ENCODE data around the gene CHCHD5. TPM values are rescaled to one million over a fixed set of nuclear protein-coding genes. Genes with fewer than 3 reads are reported as not detected.
A peak's percentile ranks its signal among the peaks of the same experiment; 100 is the strongest.
"Not testable (repeated sequence)": the region's sequence is repeated elsewhere in the genome, so short reads cannot be mapped to it uniquely, and the experiment has no call there.

CHCHD5 gene
- total RNA-seq, 1 experiment from 2014 or later, result 20.0 TPM

- H3K27me3 ChIP-seq, H3K4me3 ChIP-seq, H3K36me3 ChIP-seq, DNase-seq, H3K9me3 ChIP-seq: not testable (repeated sequence)
These were observed 24.9 kb downstream of the CHCHD5 start for GRCh38 chr2:112609320-112609719.

DNA sequence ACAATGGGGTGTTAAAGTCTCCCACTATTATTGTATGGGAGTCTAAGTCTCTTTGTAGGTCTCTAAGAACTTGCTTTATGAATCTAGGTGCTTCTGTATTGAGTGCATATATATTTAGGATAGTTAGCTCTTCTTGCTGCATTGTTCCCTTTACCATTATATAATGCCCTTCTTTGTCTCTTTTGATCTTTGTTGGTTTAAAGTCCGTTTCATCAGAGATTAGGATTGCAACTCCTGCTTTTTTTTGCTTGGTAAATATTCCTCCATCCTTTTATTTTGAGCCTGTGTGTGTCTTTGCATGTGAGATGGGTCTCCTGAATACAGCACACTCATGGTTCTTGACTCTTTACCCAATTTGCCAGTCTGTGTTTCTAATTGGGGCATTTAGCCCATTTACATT lies 27.9 kb downstream of the CHCHD5 start:
- DNase-seq, H3K9me3 ChIP-seq, H3K36me3 ChIP-seq, H3K27me3 ChIP-seq, H3K4me3 ChIP-seq: not testable (repeated sequence)

DNA sequence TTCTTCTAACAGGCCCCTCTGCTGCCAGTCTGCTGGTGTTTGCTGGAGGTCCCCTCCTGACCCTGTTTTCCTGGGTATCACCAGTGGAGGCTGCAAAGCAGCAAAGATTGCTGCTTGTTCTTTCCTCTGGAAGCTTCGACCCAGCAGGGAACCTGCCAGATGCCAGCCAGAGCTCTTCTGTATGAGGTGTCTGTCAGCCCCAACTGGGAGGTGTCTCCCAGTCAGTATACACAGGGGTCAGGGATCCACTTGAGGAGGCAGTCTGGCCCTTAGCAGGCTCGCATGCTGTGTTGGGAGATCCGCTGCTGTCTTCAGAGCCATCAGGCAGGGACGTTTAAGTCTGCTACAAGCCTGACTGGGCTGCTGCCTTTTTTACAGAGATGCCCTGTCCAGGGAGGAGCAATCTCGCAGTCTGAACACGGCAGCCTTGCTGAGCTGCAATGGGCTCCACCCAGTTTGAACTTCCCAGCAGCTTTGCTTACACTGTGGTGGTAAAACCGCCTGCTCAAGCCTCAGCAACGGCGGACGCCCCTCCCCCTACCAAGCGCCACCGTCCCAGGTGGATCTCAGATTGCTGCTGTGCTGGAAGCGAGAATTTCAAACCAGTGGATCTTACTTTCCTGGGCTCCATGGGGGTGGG lies 29.9 kb downstream of the CHCHD5 start:
- no peak for DNase-seq
- Histone ChIP-seq H3K27me3 (no peaks in the 10 kb centered on the region), H3K4me3 (no peak overlapping the region), H3K9me3 (no peaks in the 10 kb centered on the region), H3K36me3 (no peaks in the 10 kb centered on the region)

DNA sequence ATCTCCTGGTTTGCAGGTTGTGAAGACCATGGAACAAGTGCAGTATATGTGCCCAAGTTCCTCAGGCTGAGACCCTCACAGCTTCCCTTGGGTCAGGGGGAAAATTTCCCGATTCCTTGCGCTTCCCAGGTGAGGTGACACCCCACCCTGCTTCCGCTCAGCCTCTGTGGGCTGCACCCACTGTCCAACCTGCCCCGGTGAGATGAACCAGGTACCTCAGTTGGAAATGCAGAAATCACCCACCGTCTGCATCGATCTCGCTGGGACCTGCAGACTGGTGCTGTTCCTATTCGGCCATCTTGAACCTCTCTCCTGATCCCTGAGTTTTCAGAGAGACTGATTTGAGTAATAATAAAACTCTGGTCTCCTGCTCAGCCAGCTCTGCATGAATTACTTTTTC lies 30.6 kb downstream of the CHCHD5 start:
- no peaks in the 10 kb centered on the region for H3K9me3 ChIP-seq
- no peak for DNase-seq
- H3K27me3 ChIP-seq, result no peaks in the 10 kb centered on the region
- H3K4me3 ChIP-seq, result no peak overlapping the region
- no peaks in the 10 kb centered on the region for H3K36me3 ChIP-seq

GRCh38 chr2:112615798-112616197 lies 31.4 kb downstream of the CHCHD5 start:
- DNase-seq, H3K9me3 ChIP-seq, H3K36me3 ChIP-seq, H3K27me3 ChIP-seq, H3K4me3 ChIP-seq: not testable (repeated sequence)

DNA sequence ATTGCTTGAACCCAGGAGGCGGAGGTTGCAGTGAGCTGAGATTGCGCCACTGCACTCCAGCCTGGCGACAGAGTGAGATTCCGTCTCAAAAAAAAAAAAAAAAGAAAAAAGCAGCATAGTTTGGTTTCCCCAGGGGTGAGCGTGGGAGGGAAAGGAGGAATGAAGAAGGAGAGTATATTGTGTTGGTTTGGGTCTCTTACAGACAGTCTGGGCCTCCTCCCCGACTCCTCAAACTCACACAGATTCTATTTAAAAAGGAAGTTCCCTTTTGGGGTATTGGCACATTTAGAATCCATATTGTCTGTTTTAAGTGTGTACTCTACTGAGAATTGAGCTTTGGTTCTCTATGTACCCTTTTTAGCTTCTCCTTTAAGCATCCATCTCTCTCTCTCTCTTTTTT lies 34.0 kb downstream of the CHCHD5 start:
- DNase-seq, result no peak
- no peaks in the 10 kb centered on the region for H3K36me3 ChIP-seq
- no peaks in the 10 kb centered on the region for H3K27me3 ChIP-seq
- no peaks in the 10 kb centered on the region for H3K9me3 ChIP-seq
- H3K4me3 ChIP-seq, result no peak overlapping the region

DNA sequence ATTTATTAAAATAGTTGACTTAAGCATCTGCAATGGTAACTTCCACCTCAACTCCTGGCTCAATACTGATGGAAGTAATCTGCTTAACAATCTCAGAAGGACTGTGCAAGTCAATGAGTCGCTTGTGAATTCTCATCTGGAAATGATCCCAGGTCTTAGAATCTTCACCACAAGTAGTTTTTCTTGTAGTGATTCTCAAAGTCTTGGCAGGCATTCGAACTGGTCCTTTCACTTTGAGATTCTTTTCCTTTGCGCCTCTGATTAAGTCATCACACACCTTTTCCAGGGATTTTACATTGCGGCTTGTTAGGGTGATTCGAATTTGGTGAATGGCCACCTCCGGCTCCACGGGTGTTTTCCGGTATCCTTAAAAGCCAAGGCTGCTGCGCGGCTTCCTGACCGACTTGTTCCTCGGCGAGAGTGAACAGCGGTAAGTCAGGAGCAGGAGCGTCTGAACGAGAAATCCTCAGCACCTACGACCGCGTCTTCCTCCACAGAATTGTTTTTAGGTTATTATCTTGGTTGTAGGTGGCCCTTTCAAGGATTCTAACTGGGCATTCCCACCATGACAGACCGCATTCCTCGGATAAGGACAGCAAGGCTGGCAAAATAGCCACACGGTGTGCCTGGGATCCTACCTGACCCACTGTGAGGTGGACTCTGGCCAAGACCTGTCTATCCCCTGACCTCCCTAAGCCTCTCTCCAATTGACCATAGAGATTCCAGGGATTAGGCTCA lies 37.5 kb downstream of the CHCHD5 start:
- DNase-seq, result peak; percentile 67
- Histone ChIP-seq H3K36me3 (no peaks in the 10 kb centered on the region), H3K9me3 (no peaks in the 10 kb centered on the region), H3K27me3 (no peaks in the 10 kb centered on the region), H3K4me3 (peak overlapping the region; percentile 26)

- no peaks in the 10 kb centered on the region for H3K36me3 ChIP-seq
- H3K9me3 ChIP-seq, result no peaks in the 10 kb centered on the region
- H3K4me3 ChIP-seq, result peak overlapping the region; percentile 26
- H3K27me3 ChIP-seq, result no peaks in the 10 kb centered on the region
- peak; percentile 53 for DNase-seq
These were observed 38.1 kb downstream of the CHCHD5 start for GRCh38 chr2:112622528-112622849.

- Histone ChIP-seq H3K36me3 (no peaks in the 10 kb centered on the region), H3K9me3 (no peaks in the 10 kb centered on the region), H3K4me3 (no peak overlapping the region)
These were observed 39.7 kb downstream of the CHCHD5 start for GRCh38 chr2:112623913-112624777.

GRCh38 chr2:112625474-112626114 lies 41.2 kb downstream of the CHCHD5 start:
- Histone ChIP-seq H3K9me3 (no peaks in the 10 kb centered on the region), H3K27me3 (no peaks in the 10 kb centered on the region), H3K36me3 (no peaks in the 10 kb centered on the region), H3K4me3 (no peak overlapping the region)
- DNase-seq, result no peak

More at GRCh38 chr2:112623913-112624777, 39.7 kb downstream of the CHCHD5 start:
- H3K27me3 ChIP-seq, result no peaks in the 10 kb centered on the region
- DNase-seq, result peak; percentile 92

- H3K36me3 ChIP-seq, result no peaks in the 10 kb centered on the region
- no peaks in the 10 kb centered on the region for H3K9me3 ChIP-seq
- no peaks in the 10 kb centered on the region for H3K27me3 ChIP-seq
- H3K4me3 ChIP-seq, result 0 out of 2 replicates have a peak overlapping the region, but pooled peaks have one; percentile 2
- peak; percentile 76 for DNase-seq
These were observed 42.2 kb downstream of the CHCHD5 start for GRCh38 chr2:112626604-112627059.

- peak; percentile 91 for DNase-seq
- no peaks in the 10 kb centered on the region for H3K9me3 ChIP-seq
- no peaks in the 10 kb centered on the region for H3K27me3 ChIP-seq
- H3K36me3 ChIP-seq, result no peaks in the 10 kb centered on the region
- peak overlapping the region; percentile 2; the same call in 1 of the 2 replicates for H3K4me3 ChIP-seq
These were observed 42.9 kb downstream of the CHCHD5 start for GRCh38 chr2:112627060-112628040.

GRCh38 chr2:112629224-112629623 lies 44.8 kb downstream of the CHCHD5 start:
- H3K36me3 ChIP-seq, result no peaks in the 10 kb centered on the region
- no peaks in the 10 kb centered on the region for H3K9me3 ChIP-seq
- H3K27me3 ChIP-seq, result no peaks in the 10 kb centered on the region
- H3K4me3 ChIP-seq, result no peak overlapping the region
- no peak for DNase-seq

DNA sequence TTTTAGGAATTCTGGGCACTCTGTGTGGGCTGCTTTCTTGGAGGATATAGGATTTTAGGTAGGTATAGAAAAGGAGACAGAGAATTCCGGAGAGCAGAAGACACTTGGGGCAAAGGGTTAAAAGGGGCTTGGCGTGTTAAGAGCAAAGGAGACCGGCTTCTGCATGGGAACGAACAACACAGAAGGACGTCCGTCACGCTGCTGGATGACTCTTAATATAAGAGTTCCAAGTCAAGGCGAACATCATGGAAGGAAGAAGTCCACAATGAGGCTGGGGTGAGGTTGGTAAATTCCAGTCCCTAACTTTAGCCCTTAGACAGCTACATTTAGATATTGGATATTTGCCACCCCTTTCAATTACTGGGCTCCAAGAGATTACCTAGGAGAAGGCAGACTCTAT lies 45.4 kb downstream of the CHCHD5 start:
- Histone ChIP-seq H3K36me3 (no peaks in the 10 kb centered on the region), H3K27me3 (no peaks in the 10 kb centered on the region), H3K4me3 (no peak overlapping the region), H3K9me3 (no peaks in the 10 kb centered on the region)
- no peak for DNase-seq

DNA sequence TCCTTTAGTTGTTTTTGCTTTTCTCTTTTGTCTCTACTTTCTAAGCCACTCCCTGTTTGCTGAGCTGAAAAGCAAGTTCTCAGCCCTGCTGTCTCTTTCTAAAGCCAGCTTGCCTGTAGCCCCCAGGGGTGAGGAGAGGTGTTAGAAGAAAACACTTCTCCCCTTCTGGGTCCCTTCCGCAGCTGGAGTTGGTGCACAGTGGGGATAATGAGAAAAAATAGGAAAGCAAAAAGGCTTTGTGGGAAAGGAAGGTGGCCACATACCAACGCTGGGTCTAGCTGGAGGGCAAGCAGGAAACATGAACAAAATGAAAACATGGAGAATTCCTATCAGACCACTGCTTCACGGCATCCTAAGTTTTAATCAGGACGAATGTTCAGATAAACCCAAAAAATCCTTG lies 45.9 kb downstream of the CHCHD5 start:
- no peaks in the 10 kb centered on the region for H3K9me3 ChIP-seq
- H3K36me3 ChIP-seq, result no peaks in the 10 kb centered on the region
- no peaks in the 10 kb centered on the region for H3K27me3 ChIP-seq
- H3K4me3 ChIP-seq, result no peak overlapping the region
- no peak for DNase-seq

GRCh38 chr2:112633708-112634107 lies 49.3 kb downstream of the CHCHD5 start:
- H3K36me3 ChIP-seq, result no peaks in the 10 kb centered on the region
- no peak overlapping the region for H3K4me3 ChIP-seq
- H3K9me3 ChIP-seq, result no peaks in the 10 kb centered on the region
- no peak for DNase-seq
- no peaks in the 10 kb centered on the region for H3K27me3 ChIP-seq

Measured in MG63 (cell line).